ENCODE measurements around the gene RXRA. TPM values are rescaled to one million over a fixed set of nuclear protein-coding genes. Genes with fewer than 3 reads are reported as not detected.

Gene RXRA
- total RNA-seq, 1 donor from 2014 or later = 89.0 TPM

GRCh38 chr9:134441227-134442084, 115.2 kb downstream of the RXRA start:
- DNase-seq (no peak), ATAC-seq (ENCODE audit: poor library complexity) (peak; percentile 1)
- intact Hi-C loops (cut with DNase I) = loop anchor here (2.0 kb wide), 1 partner anchor 271 kb away; no protein-coding TSS in a partner anchor

GRCh38 chr9:134442085-134442474, 115.8 kb downstream of the RXRA start:
- ATAC-seq (ENCODE audit: poor library complexity) (peak; percentile 1), DNase-seq (no peak)
- intact Hi-C loops (cut with DNase I) = loop anchor here (2.0 kb wide), 1 partner anchor 271 kb away; no protein-coding TSS in a partner anchor

- DNase-seq (no peak), ATAC-seq (ENCODE audit: poor library complexity) (peak; percentile 1)
- intact Hi-C loops (cut with DNase I) = loop anchor here (2.0 kb wide), 1 partner anchor 272 kb away; no protein-coding TSS in a partner anchor
Measured at GRCh38 chr9:134442486-134443173, 116.4 kb downstream of the RXRA start.

- DNase-seq (peak; percentile 92), ATAC-seq (ENCODE audit: poor library complexity) (peak; percentile 87)
- intact Hi-C loops (cut with DNase I) = loop anchor here (2.0 kb wide), 1 partner anchor 273 kb away; no protein-coding TSS in a partner anchor
Measured at GRCh38 chr9:134443174-134444037, 117.2 kb downstream of the RXRA start.

DNA sequence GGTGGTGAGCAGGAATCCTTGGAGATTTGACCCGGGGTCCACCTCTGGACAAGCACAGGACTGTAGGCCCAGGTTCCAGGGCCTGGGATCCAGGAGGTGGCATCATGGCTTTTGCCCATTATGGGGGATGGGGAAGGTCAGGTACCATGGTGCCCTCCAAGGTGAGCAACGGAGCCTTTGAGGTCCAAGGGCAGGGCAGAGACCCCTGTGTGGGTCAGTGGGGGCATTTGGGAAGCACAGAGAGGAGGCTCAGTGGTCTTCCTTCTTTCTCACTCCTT, 117.7 kb downstream of the RXRA start:
- DNase-seq (no peak), ATAC-seq (ENCODE audit: poor library complexity) (no peak)
- intact Hi-C loops (cut with DNase I) = no loop called here

GRCh38 chr9:134445000-134445399, 118.7 kb downstream of the RXRA start:
- DNase-seq (no peak), ATAC-seq (ENCODE audit: poor library complexity) (no peak)
- intact Hi-C loops (cut with DNase I) = no loop called here

GRCh38 chr9:134449180-134449916, 123.1 kb downstream of the RXRA start:
- intact Hi-C loops (cut with DNase I) = no loop called here
- peak; percentile 96 for ATAC-seq (ENCODE audit: poor library complexity)
- peak; percentile 94 for DNase-seq

GRCh38 chr9:134451700-134452458, 125.6 kb downstream of the RXRA start:
- intact Hi-C loops (cut with DNase I) = loop anchor here (2.0 to 5.0 kb wide), 2 partner anchors 235 to 285 kb away; no protein-coding TSS in a partner anchor
- DNase-seq (no peak), ATAC-seq (ENCODE audit: poor library complexity) (no peak)

DNA sequence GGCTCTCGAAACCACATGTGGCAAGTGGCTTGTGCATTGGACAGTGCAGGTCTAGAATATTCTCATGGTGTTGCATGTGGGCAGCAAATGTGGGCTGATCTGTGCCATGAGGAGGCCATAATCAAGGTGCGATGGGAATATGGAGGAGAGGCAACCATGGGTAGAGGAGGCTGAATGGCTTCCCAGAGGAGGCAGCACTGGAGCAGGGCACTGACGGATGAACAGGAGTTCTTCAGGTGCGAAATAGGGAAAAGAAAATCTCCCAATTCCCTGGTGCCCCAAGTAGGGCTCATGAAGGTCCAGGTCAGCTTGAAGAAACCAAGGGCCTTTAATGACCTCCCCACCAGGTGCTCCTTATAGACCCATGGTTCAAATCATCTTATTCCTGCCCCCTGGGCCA, 126.5 kb downstream of the RXRA start:
- DNase-seq = no peak
- intact Hi-C loops (cut with DNase I) = loop anchor here (5.0 kb wide), 1 partner anchor 235 kb away; no protein-coding TSS in a partner anchor

DNA sequence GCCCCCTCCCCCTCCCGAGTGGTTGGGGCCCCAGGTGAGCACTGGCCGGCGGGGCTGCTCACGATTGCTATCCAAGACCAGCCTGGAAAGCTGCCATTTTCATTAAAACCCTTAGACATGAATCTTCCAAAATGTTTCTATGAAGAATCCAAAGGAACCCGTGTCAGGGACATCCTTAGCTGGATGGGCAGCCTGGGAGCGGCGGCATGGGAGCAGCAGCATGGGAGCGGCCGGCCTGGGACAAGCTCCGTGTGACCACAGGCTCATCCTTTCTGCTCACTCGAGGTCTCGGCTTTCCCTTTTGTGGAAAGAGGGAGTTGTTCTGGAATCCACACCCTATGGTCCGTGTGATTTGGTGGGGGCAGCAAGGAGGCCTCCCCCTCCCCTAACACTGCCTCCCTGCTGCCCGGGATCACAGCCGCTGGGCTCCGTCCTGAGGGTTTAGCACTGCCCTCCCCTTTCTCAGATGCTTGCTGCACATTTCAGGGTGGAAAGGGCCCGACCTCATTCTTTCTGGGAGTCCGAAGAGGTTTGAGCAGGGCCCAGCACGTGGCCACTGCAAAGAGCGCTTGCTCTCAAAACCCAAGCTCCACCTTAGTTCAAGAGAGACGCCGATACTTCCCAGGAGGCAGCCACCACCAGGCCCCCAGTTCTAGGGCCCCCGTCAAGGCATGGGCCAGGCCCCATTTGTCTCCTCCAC, 127.7 kb downstream of the RXRA start:
- intact Hi-C loops (cut with DNase I) = loop anchor here (5.0 kb wide), 1 partner anchor 233 kb away; no protein-coding TSS in a partner anchor
- ATAC-seq (ENCODE audit: poor library complexity) (no peak), DNase-seq (no peak)

More for the DNA sequence above, 126.5 kb downstream of the RXRA start:
- ATAC-seq (ENCODE audit: poor library complexity) = no peak

DNA sequence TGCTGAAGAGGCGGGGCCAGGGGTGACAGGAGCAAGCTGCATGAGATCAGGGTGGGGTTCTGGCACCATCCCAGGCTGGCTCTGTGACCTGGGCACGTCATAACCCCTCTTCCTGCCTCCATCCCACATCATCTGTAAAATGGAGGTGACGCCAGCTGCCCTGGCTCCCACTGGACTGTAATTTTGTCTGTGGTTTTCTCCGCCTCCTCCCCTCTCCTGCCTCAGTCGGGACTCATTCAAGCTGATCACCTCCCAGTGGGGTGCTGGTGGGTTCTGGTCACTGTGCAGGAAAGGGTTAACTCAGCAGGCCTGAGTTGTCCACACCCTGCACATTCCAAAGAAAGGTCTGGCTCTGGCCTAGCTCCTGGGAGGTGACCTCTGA, 128.2 kb downstream of the RXRA start:
- intact Hi-C loops (cut with DNase I) = loop anchor here (5.0 kb wide), 1 partner anchor 233 kb away; no protein-coding TSS in a partner anchor
- DNase-seq = no peak

DNA sequence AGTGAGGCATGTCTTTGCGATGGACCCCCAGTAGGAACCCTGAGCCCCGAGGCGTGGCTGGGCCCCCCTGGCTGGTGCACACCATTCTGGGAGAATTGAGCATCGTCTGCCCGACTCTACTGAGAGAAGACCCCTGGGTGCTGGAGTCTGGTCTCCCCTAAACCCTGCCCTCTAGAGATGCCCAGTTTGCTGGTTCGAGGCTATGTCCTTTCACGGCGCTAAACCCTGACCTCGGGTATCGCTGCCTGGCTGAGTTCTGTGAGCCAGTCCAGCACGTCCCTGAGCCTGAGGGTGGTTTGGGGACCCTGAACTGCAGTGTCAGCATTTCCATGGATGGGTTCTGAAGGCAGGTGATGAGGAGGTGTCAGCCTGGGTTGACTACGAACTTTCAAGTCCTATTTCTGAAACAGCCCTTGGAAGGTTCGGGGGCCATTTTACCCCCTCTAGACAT, 128.8 kb downstream of the RXRA start:
- intact Hi-C loops (cut with DNase I) = no loop called here
- DNase-seq = no peak
- no peak for ATAC-seq (ENCODE audit: poor library complexity)

More for the DNA sequence above, 128.2 kb downstream of the RXRA start:
- ATAC-seq (ENCODE audit: poor library complexity) = no peak

DNA sequence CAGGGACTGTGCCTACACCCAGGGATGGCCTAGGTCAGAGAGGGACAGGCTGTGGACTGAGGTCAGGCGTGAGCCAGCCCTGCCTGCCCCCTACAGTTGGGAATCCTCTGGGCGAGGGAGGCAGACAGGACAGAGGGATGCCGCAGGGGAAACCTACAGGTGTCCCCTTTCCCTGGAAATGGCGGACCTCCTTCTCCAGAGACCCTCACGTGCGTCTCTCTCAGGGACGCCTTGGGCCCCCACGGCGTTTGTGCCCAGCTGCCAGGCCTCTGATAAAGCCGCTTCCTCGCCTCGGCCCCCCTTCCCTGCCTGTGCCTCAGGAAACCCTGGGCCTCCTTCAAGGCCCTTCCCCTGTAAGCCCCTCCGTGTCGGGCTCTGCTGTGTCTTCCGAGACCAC, 129.3 kb downstream of the RXRA start:
- no peak for DNase-seq
- intact Hi-C loops (cut with DNase I) = no loop called here

GRCh38 chr9:134455934-134456755, 129.9 kb downstream of the RXRA start:
- peak; percentile 91 for DNase-seq
- ATAC-seq (ENCODE audit: poor library complexity) = peak; percentile 84
- intact Hi-C loops (cut with DNase I) = no loop called here

More for the DNA sequence above, 129.3 kb downstream of the RXRA start:
- ATAC-seq (ENCODE audit: poor library complexity) = no peak

GRCh38 chr9:134456756-134457305, 130.6 kb downstream of the RXRA start:
- intact Hi-C loops (cut with DNase I) = no loop called here
- DNase-seq (no peak), ATAC-seq (ENCODE audit: poor library complexity) (peak; percentile 9)
